MCF 10A (cell line): ENCODE data around the gene DNTT. TPM values are rescaled to one million over a fixed set of nuclear protein-coding genes. Genes with fewer than 3 reads are reported as not detected.

Experiments
- BruUV-seq: library from RNA; stranded (reverse); fragments of 400-500 nt; replicated peaks from 2 replicates; lab custom pipeline; 2021; lab: Mats Ljungman, UMichigan
- CTCF ChIA-PET: fragments of 300-600 bp; sonication (Branson Sonifier 250); formaldehyde crosslinking; extraction: SDS; loops from one replicate; lab custom pipeline; 2021; ENCODE audit warnings: antibody characterized with exemption, inconsistent platforms; lab: Yijun Ruan, JAX
- POLR2A ChIA-PET: fragments of 300-600, 350-650 bp; sonication (Branson Sonifier 250); formaldehyde crosslinking; extraction: SDS; loops from one replicate; lab custom pipeline; 2020; ENCODE audit warnings: antibody characterized with exemption, inconsistent platforms; lab: Yijun Ruan, JAX
- DNase-seq: peaks from one replicate; pipeline ENCODE4 v3.0.0-alpha.2; 2018; ENCODE audit not compliant: unreplicated experiment
- H3K27ac Mint-ChIP-seq: one replicate; pipeline ENCODE4 v1.8.0; 2022; ENCODE audit warnings: mild to moderate bottlenecking, low read depth, mixed read lengths; ENCODE audit not compliant: unreplicated experiment
- H3K27me3 Mint-ChIP-seq: one replicate; pipeline ENCODE4 v1.8.0; 2022; ENCODE audit warnings: mixed read lengths; ENCODE audit not compliant: insufficient read depth, unreplicated experiment
- H3K36me3 Mint-ChIP-seq: one replicate; pipeline ENCODE4 v1.8.0; 2022; ENCODE audit warnings: mild to moderate bottlenecking, moderate library complexity, mixed read lengths; ENCODE audit not compliant: insufficient read depth, unreplicated experiment
- H3K4me1 Mint-ChIP-seq: one replicate; pipeline ENCODE4 v1.8.0; 2022; ENCODE audit warnings: mixed read lengths; ENCODE audit not compliant: insufficient read depth, unreplicated experiment
- H3K4me3 Mint-ChIP-seq: one replicate; pipeline ENCODE4 v1.8.0; 2022; ENCODE audit warnings: mild to moderate bottlenecking, moderate library complexity, mixed read lengths; ENCODE audit not compliant: unreplicated experiment
- H3K9me3 Mint-ChIP-seq: one replicate; pipeline ENCODE4 v1.8.0; 2022; ENCODE audit warnings: mixed read lengths; ENCODE audit not compliant: unreplicated experiment
- CTCF ChIP-seq: fragments of 200-600 bp; IDR thresholded peaks from one replicate; pipeline ENCODE4 v1.8.0; 2022; ENCODE audit warnings: antibody characterized with exemption, mild to moderate bottlenecking; ENCODE audit not compliant: unreplicated experiment
- intact Hi-C: fragments of 100-400 bp; cut with micrococcal nuclease; formaldehyde crosslinking; loops from 2 replicates; pipeline ENCODE4 v1.14.1; 2022
- total RNA-seq: library from RNA; stranded (reverse); gene quantifications from 2 replicates; pipeline ENCODE4 v1.2.3, GENCODE V29; 2022

DNTT gene
- total RNA-seq, 1 experiment from 2014 or later = not detected

GRCh38 chr10:96379758-96380157 lies 75.5 kb downstream of the DNTT start:
- TF ChIP-seq CTCF = no peak
- Mint-ChIP-seq H3K36me3 (no peaks in the 10 kb centered on the region), H3K27me3 (no peaks in the 10 kb centered on the region), H3K4me1 (peaks cover 12% of the 10 kb centered on the region), H3K9me3 (no peaks in the 10 kb centered on the region), H3K27ac (no peak overlapping the region), H3K4me3 (no peak overlapping the region)
- no TSS peak for BruUV-seq
- CTCF ChIA-PET = interaction anchor here (0.6 to 7.9 kb wide), 6 partner anchors 9 to 134 kb away, joined by 3 to 56 read pairs (median 5); partner anchors contain the start of gene TLL2
- POLR2A ChIA-PET = no interaction called here
- no peak for DNase-seq
- intact Hi-C loops = no loop called here

GRCh38 chr10:96380821-96381220 lies 76.6 kb downstream of the DNTT start:
- no peak overlapping the region for H3K4me3 Mint-ChIP-seq
- no peak for TF ChIP-seq CTCF
- H3K27me3 Mint-ChIP-seq = no peaks in the 10 kb centered on the region
- POLR2A ChIA-PET = no interaction called here
- intact Hi-C loops = no loop called here
- CTCF ChIA-PET = interaction anchor here (0.9 to 2.0 kb wide), 2 partner anchors 10 to 133 kb away, joined by 3 to 7 read pairs; partner anchors contain the start of gene TLL2
- no peaks in the 10 kb centered on the region for H3K9me3 Mint-ChIP-seq
- peaks cover under 1% of the 10 kb centered on the region for H3K4me1 Mint-ChIP-seq
- H3K27ac Mint-ChIP-seq = no peak overlapping the region
- no TSS peak for BruUV-seq
- no peaks in the 10 kb centered on the region for H3K36me3 Mint-ChIP-seq
- peak; percentile 77 for DNase-seq

GRCh38 chr10:96384506-96384905 lies 80.3 kb downstream of the DNTT start:
- Mint-ChIP-seq H3K9me3 (no peaks in the 10 kb centered on the region), H3K27me3 (peaks cover 27% of the 10 kb centered on the region), H3K36me3 (no peaks in the 10 kb centered on the region), H3K4me3 (no peak overlapping the region), H3K27ac (no peak overlapping the region), H3K4me1 (no peaks in the 10 kb centered on the region)
- intact Hi-C loops = no loop called here
- no TSS peak for BruUV-seq
- CTCF ChIA-PET = interaction anchor here (0.6 to 3.6 kb wide), 5 partner anchors 9 to 130 kb away, joined by 3 to 35 read pairs (median 6); partner anchors contain the start of gene TLL2
- DNase-seq = no peak
- no peak for TF ChIP-seq CTCF
- POLR2A ChIA-PET = no interaction called here

GRCh38 chr10:96387161-96387560 lies 82.9 kb downstream of the DNTT start:
- H3K27me3 Mint-ChIP-seq = peaks cover 37% of the 10 kb centered on the region
- no TSS peak for BruUV-seq
- CTCF ChIA-PET = interaction anchor here (3.3 to 3.6 kb wide), 2 partner anchors 8 to 12 kb away, joined by 26 to 35 read pairs; no protein-coding TSS in a partner anchor
- no peaks in the 10 kb centered on the region for H3K4me1 Mint-ChIP-seq
- no peak for DNase-seq
- H3K9me3 Mint-ChIP-seq = no peaks in the 10 kb centered on the region
- no peak for TF ChIP-seq CTCF
- H3K4me3 Mint-ChIP-seq = no peak overlapping the region
- no peak overlapping the region for H3K27ac Mint-ChIP-seq
- POLR2A ChIA-PET = interaction anchor here (0.6 kb wide), 1 partner anchor 129 kb away, joined by 3 read pairs; no protein-coding TSS in a partner anchor
- H3K36me3 Mint-ChIP-seq = no peaks in the 10 kb centered on the region
- intact Hi-C loops = no loop called here
